Measurements from ENCODE around the gene PALS2.

DNA sequence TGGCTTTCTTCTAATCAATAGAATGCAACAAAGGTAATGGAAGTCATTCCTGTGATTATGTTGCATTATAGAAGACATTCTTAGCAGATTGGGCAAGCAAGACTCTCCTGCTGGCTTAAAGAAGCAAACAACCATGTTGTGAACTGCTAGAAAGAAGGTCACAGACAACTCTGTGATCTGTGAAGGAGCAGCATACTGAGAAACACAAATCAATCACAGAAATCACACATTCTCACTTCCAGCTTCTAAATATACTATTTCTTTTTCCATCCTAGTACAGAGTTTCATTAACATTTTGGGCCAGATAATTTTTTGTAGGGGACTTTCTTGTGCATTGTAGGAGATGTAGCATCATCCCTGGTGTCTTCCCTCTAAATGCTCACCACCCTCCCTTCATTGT, 28.0 kb upstream of the PALS2 start:
- no peak for TF ChIP-seq CTCF (IDR thresholded peaks at IDR 0.05)
- TF ChIP-seq SIN3A (IDR thresholded peaks at IDR 0.05; ENCODE audit: borderline replicate concordance, insufficient read depth, low read depth, low read length), result no peak
- TF ChIP-seq POLR2AphosphoS5 (IDR thresholded peaks at IDR 0.05; ENCODE audit: low read depth, low read length), result no peak

Measured in Panc1 (cell line).